ENCODE results near the gene SMPD3.

DNA sequence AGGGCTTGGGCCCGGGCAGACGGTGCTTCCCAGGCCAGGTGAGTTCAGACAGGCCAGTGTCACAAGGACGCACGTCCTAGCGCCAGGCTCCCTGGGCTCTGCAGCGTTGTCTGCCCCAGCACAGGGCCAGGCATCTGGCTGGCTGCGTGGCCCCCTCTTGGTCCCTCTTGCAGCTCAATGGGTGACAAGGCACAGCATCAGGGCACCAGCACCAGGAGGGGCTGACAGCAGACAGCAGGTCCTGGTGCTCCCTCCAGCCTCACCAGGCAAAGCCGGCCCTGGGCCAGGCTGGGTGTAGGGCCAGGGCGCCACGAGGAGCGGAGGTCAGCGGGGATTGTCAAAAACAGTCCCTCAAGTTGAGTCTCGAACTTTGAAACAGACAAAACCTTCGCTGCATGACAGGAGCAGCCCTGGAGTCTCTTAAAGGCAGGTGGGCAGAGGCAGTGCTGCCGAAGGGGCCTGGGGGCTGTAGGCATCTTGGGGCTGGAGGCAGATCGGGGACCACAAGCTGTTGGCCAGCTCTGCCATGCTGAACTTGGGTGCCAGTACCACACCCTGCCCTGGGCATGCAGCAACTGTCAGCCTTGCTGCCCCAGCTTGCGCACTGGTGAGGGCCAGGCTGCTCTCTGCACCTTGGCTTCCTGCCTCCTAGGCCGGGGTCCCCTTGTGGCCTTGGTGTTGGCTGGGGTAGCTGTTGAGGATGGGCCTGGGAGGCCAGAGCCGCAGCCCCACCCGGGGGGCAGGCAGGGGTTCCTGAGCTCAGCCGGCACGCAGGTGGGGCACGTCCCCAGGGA lies 88.7 kb downstream of the SMPD3 start:
- TF ChIP-seq CTCF (IDR thresholded peaks at IDR 0.05) (no peak), POLR2A (IDR thresholded peaks at IDR 0.05) (no peak)
